Stimulated activated naive B cell treated with anti-CD40 and anti-IgM and Interleukin-4, amounts not matched to agents 10 μg/mL and 1 μg/mL and 100 μg/mL, for 72 hours (primary cell): ENCODE measurements around the gene SH3RF3.

ENCODE experiments used
- ATAC-seq, 2 donors: fragments of 150-1000 bp; cut with Tn5 transposase; replicated peaks; 2 replicates each; pipeline ENCODE4 v1.10.0; 2021; ENCODE audit warnings: moderate library complexity in 1 of 2
- DNase-seq: peaks from one replicate; pipeline ENCODE4 v3.0.0; 2021
- H3K27ac Mint-ChIP-seq: one replicate; pipeline ENCODE4 v1.8.0; 2022; ENCODE audit warnings: mild to moderate bottlenecking, mixed read lengths
- H3K27me3 Mint-ChIP-seq, 2 donors: one replicate each; pipeline ENCODE4 v1.8.0; 2022; ENCODE audit warnings: mixed read lengths in 2 of 2
- H3K36me3 Mint-ChIP-seq, 2 donors: one replicate each; pipeline ENCODE4 v1.8.0; 2022; ENCODE audit warnings: mixed read lengths in 2 of 2, mild to moderate bottlenecking in 1 of 2
- H3K4me1 Mint-ChIP-seq, 2 donors: one replicate each; pipeline ENCODE4 v1.8.0; 2022; ENCODE audit warnings: mixed read lengths in 2 of 2, mild to moderate bottlenecking in 1 of 2
- H3K4me3 Mint-ChIP-seq, 2 donors: one replicate each; pipeline ENCODE4 v1.8.0; 2022; ENCODE audit warnings: mild to moderate bottlenecking in 2 of 2, mixed read lengths in 2 of 2, moderate library complexity in 1 of 2
- H3K9me3 Mint-ChIP-seq, 2 donors: one replicate each; pipeline ENCODE4 v1.8.0; 2022; ENCODE audit warnings: mixed read lengths in 2 of 2, mild to moderate bottlenecking in 1 of 2

SH3RF3 gene

DNA sequence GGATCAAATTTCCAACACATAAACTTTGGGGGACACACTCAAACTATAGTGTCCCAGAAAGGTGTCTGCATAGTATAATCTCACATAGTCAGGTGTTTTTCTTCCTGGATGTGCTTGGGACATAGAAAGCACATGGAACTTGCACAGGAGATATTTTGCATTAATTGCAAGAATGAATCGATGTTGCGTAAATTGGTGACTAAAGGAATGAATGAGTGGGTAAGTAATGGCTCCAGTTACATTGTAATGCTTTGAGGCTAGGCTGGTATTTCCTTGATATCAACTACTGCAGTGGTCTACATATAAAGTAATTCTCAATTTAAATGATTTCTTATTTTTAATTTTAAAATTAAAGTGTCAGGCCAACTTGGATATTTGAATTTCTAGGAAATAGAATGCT, 53.4 kb downstream of the SH3RF3 start:
- no peaks in the 10 kb centered on the region for H3K27me3 Mint-ChIP-seq
- H3K4me1 Mint-ChIP-seq, result no peaks in the 10 kb centered on the region
- H3K4me3 Mint-ChIP-seq, result no peak overlapping the region
- H3K36me3 Mint-ChIP-seq, result peaks cover 7 to 10% of the 10 kb centered on the region in 2 donors
- H3K9me3 Mint-ChIP-seq, result peaks cover 13 to 19% of the 10 kb centered on the region in 2 donors
- ATAC-seq (no peak), DNase-seq (no peak)
- no peak overlapping the region for H3K27ac Mint-ChIP-seq

DNA sequence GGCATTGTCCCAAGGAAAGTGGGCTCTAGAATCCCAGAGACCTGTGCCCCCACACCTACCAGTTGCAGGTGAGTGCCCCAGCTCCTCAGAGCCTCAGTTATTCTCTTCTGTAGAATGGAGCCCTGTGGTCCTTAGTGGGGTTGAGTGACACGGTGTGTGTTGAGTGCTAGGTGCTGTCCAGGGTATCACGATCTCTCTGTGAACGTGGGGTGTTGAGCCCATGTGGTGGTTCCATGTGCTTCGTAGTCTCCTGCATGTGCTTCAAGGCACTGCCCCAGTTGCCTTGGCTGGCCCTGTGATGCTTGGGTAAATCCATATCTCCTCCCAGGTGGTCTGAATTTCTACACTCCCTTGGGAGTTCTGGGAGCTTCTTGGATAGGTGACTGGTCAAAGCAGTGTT, 54.9 kb downstream of the SH3RF3 start:
- ATAC-seq (no peak), DNase-seq (no peak)
- no peaks in the 10 kb centered on the region for H3K4me1 Mint-ChIP-seq
- no peaks in the 10 kb centered on the region for H3K27me3 Mint-ChIP-seq
- H3K9me3 Mint-ChIP-seq, result peaks cover 13 to 19% of the 10 kb centered on the region in 2 donors
- H3K4me3 Mint-ChIP-seq, result no peak overlapping the region
- H3K36me3 Mint-ChIP-seq, result peaks cover 7 to 10% of the 10 kb centered on the region in 2 donors
- H3K27ac Mint-ChIP-seq, result no peak overlapping the region

DNA sequence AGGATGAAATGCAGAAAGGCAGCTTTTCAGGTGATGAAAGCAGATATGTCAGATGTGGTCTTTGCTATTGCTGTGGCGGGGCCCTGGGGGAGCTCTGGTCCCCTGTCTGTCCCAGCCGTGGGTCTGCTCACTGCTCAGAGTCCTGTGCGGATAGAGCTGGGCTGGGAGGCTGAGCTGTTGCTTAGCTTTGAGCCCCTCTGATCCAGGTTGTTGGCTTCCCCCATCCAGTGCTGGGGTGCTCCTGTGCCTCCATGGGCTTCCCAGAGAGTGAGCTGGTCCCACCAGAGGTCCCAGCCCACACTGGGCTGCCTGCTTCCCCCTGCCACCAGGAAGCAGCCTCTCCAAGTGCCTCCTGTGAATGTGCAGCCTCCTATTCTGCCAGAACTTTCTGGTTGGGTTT, 55.4 kb downstream of the SH3RF3 start:
- Mint-ChIP-seq H3K27ac (no peak overlapping the region), H3K36me3 (peaks cover 7 to 8% of the 10 kb centered on the region in 2 donors), H3K9me3 (peaks cover 13 to 18% of the 10 kb centered on the region in 2 donors), H3K4me3 (no peak overlapping the region), H3K4me1 (no peaks in the 10 kb centered on the region), H3K27me3 (no peaks in the 10 kb centered on the region)
- no peak for ATAC-seq
- no peak for DNase-seq

DNA sequence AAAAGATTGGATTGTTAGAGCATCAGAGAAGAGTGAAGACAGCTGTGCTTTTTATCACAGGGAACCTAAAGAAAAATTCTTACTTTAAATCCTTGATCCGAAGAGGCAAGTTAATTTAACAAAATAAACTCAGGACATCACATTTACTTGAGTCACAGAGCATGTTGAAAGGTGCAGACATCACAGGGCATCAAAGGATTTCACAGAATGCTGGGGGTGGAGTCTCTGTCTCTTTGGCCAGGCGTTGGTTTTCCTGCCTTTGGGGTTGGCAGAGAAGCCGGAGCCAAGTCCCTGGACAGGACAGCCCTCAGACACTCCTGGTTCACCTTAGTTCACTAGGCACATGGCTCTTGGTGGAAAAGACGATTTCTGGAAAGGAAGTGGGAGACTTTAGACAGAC, 56.3 kb downstream of the SH3RF3 start:
- Mint-ChIP-seq H3K27me3 (no peaks in the 10 kb centered on the region), H3K27ac (no peak overlapping the region), H3K4me1 (no peaks in the 10 kb centered on the region), H3K36me3 (peaks cover 3% of the 10 kb centered on the region in 2 donors), H3K4me3 (no peak overlapping the region), H3K9me3 (peaks cover 9 to 10% of the 10 kb centered on the region in 2 donors)
- DNase-seq (no peak), ATAC-seq (no peak)

DNA sequence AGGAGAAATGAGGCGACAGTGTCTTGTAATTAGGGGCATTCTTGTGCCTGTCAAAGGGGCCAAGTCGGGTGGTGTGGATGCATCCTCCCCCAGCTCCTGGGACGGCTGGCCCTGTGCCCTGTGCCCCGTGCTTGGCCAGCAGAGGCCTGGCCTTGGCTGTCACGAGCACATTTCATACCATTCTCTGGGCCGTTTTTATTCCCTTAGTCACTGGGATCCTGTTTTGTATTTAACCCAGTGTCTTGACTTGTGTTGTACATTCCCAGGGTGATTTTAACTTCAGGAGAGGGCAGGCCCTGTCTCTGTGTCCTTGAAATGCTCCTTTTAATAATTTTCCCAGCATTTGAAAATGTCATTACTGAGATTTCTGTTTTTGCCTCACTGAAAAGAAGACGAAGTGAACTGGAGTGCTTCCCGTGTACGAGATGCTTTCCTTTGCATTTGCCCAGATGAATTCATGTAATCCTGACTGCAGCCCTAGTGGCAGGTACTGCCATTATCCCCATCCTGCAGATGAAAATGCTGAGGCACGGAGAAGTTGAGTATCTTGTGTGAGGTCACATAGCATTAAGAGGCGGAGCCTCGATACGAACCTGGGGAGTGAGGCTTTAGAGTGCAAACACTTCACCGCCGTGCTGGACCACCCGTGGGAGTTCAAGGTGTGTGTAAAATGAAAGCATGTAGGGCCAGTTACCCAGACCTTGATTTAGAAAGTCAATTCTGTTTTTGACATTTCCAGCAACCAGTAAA, 57.0 kb downstream of the SH3RF3 start:
- H3K36me3 Mint-ChIP-seq, result peaks cover 3% of the 10 kb centered on the region in 2 donors

DNA sequence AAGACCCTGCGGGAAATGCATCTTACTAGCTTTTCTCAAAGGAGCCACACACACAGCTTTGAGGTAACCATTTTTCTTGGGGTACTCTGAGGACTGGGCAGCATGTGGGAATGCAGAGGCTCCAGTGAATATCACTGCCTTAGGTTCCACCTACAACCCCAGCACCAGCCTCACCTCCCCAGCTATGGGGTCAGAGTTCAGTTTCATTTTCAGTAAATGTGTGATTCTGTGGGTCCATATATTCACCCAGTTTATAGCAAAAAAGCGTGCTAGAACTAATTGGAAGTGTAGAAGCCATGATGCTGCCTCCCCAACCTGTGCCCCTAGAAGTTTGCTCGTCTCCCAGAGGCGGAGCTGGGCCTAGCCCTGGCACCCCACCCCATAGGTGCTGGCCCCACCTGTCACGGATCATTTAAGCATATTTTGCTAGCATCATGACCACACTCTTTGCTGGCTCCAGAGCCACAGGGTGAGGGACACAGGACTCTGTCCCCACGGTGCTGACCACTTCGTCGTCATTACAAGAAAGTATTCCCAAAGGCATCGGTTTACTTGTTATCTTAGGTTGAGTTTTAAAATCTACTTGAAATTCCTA, 57.7 kb downstream of the SH3RF3 start:
- Mint-ChIP-seq H3K27ac (no peak overlapping the region), H3K9me3 (peaks cover under 1% of the 10 kb centered on the region in 2 donors), H3K36me3 (peaks cover 0 to under 1% of the 10 kb centered on the region in 2 donors), H3K4me1 (no peaks in the 10 kb centered on the region), H3K27me3 (peaks cover 0 to 4% of the 10 kb centered on the region in 2 donors), H3K4me3 (no peak overlapping the region)
- ATAC-seq (no peak), DNase-seq (no peak)

More for the DNA sequence above, 57.0 kb downstream of the SH3RF3 start:
- Mint-ChIP-seq H3K27me3 (peaks cover 0 to 2% of the 10 kb centered on the region in 2 donors), H3K9me3 (peaks cover 4 to 5% of the 10 kb centered on the region in 2 donors), H3K27ac (no peak overlapping the region), H3K4me1 (no peaks in the 10 kb centered on the region), H3K4me3 (no peak overlapping the region)
- ATAC-seq, result no peak
- DNase-seq, result no peak

DNA sequence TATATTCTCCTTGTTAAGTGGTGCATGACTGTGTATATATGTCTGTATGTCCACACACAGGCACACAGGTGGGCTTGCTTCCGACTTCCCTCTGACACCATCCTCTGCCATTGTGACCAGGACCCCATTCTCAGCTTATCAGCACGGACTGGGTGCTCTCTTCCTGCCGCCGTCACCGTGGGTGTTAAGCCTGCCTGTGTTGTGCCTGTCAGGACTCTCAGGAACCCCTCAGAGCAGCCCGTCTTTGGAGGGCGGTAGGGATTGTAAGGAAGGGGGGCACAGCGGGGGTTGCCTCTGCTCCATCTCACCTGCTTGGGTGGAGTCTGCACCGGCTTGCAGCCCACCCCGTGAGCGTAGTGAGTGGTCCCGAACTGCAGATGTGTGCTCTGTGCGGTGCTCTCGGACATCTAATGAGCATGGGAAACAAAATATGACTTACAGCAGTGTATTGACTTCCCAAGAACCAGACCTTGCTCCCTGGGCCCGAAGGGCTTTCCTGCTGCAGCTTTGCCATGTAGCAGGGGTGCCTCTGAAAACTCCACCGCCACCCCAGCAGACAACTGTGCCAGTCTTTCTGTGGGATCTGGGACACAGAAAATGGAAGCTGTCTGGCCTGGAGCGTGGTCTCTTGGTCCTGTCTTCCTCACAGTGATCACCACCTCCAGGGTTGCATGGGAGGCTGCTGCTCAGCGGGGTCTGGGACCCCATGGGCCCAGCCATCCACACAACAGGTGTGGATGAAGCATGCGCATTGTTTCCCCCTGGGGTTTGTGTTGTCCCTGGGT, 58.9 kb downstream of the SH3RF3 start:
- Mint-ChIP-seq H3K27me3 (peaks cover 0 to 4% of the 10 kb centered on the region in 2 donors), H3K36me3 (no peaks in the 10 kb centered on the region), H3K9me3 (no peaks in the 10 kb centered on the region), H3K4me3 (no peak overlapping the region), H3K27ac (no peak overlapping the region), H3K4me1 (no peaks in the 10 kb centered on the region)
- ATAC-seq (no peak), DNase-seq (no peak)

DNA sequence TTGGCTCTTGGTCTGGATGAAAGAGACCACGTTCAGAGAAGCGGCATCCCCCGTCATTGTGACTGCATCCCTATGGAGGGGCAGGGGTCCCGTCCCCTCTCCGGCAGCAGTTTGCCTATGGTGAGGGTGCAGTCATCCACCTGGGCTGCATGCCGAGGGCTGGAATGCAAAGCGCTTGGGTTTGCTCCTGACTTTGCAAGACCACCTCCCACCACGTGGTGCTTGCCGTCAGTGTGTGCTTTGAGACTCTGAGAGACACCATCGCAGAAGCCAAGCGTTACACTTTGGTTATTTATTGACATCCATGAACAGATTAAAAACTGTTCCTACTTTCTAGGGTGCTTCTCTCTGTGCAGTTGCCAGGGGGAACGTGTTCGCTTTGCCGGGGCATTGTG, 59.5 kb downstream of the SH3RF3 start:
- no peak overlapping the region for H3K4me3 Mint-ChIP-seq

DNA sequence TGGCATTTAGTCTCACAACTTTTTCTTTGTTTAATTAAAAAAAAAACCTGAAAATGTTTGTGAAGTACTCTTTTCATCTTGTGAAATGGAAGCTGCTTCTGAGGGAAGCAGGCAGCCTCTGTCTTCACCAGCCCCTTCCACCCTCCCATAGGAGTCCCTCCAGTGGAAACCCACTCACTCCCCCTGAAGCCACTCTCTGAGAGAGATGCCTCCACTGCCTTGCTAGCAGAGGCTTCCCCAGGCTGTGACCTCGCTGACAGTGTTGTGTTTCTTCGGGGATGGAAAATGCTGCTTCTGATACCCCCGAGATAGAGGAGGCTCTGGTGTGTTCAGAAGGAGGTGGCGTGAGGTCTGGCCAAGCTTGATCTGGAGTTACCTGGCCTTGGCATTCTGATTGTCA, 59.9 kb downstream of the SH3RF3 start:
- ATAC-seq, result no peak
- Mint-ChIP-seq H3K9me3 (no peaks in the 10 kb centered on the region), H3K4me1 (peaks cover 0 to 5% of the 10 kb centered on the region in 2 donors), H3K27ac (no peak overlapping the region), H3K4me3 (no peak overlapping the region), H3K27me3 (peaks cover 0 to 4% of the 10 kb centered on the region in 2 donors), H3K36me3 (no peaks in the 10 kb centered on the region)
- no peak for DNase-seq

More for the DNA sequence above, 59.5 kb downstream of the SH3RF3 start:
- no peak overlapping the region for H3K27ac Mint-ChIP-seq
- H3K9me3 Mint-ChIP-seq, result no peaks in the 10 kb centered on the region
- no peak for ATAC-seq
- no peaks in the 10 kb centered on the region for H3K36me3 Mint-ChIP-seq
- no peak for DNase-seq
- H3K4me1 Mint-ChIP-seq, result peaks cover 0 to under 1% of the 10 kb centered on the region in 2 donors
- peaks cover 0 to 4% of the 10 kb centered on the region in 2 donors for H3K27me3 Mint-ChIP-seq

DNA sequence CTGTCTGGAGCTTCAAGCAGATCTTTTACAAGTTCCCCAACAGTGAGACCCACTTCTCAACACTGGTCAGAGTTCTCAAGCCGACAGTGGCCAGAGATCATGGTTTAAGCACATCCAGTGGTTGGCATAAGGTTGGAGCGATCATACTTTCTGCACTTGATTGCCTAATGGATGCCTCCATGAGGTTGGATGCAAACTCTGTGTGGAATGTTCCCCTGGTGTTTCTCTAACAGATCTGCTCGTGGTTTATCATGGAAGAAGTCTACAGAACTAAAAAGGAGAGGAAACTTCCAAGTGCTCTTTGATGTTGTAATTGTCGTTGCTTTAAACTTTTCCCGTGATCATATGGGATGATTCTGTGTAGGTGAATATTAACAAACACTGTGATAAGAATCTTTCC, 60.7 kb downstream of the SH3RF3 start:
- Mint-ChIP-seq H3K36me3 (no peaks in the 10 kb centered on the region), H3K27me3 (peaks cover 0 to 4% of the 10 kb centered on the region in 2 donors), H3K27ac (no peak overlapping the region), H3K4me1 (peaks cover 6 to 13% of the 10 kb centered on the region in 2 donors), H3K4me3 (no peak overlapping the region), H3K9me3 (no peaks in the 10 kb centered on the region)
- ATAC-seq (no peak), DNase-seq (no peak)

DNA sequence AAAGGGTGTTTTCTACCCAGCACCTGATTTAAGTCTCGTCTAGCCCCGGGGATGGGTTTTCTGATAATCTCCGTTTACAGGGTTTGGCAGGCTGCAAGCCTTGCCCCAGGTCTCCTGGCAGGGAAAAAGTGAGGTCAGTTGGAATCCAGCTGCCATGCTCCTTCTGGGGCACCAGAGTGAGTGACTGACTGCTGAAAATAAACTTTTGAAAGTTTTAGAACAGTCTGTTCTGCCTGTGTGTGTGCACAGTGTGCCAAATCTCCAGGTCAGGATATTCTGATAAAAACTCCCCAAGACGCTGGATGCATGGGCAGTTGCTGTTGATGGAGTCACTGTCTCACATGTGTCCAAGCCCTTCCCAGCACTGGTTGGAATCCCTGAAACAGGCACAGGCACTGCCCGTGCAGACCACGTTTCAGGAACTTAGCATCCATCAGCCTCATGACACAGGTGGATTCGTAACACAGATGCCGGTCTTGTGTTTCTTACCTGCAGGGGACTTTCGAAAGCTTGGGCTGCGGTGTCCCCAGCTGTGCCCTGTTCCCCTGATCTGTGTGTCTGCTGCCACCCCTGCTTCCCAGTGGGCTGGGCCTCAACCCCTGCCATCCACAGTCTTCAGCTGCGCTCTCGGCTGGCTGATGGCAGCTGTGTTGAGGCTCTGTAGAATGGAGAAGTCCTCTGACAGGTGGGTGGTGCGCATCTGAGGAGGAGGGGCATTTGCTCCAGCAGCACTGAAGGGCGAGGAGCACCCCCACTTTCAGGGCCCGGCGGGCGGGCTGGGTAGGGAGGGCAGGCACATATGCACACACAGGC, 65.0 kb downstream of the SH3RF3 start:
- peaks cover 15 to 24% of the 10 kb centered on the region in 2 donors for H3K4me1 Mint-ChIP-seq
- no peak overlapping the region for H3K4me3 Mint-ChIP-seq
- H3K27ac Mint-ChIP-seq, result no peak overlapping the region
- peaks cover 0 to 4% of the 10 kb centered on the region in 2 donors for H3K27me3 Mint-ChIP-seq
- DNase-seq, result no peak
- no peaks in the 10 kb centered on the region for H3K9me3 Mint-ChIP-seq
- H3K36me3 Mint-ChIP-seq, result no peaks in the 10 kb centered on the region
- peak; percentile 86 to 91 for ATAC-seq

DNA sequence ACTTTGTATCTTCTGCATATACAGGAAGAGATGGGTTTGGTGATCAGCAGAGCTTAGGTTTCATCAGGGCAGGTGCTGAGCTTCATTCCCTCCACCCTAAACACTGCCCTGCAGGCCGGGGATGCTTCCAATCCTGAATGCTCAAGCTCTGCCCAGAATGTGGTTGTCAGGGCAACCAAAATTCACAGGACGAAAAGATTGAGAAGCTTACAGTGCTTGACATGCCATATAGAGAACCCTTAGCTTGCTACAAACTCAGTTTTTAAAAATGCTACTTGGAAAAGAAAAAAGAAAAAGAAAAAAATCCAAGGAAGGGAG, 65.6 kb downstream of the SH3RF3 start:
- Mint-ChIP-seq H3K36me3 (no peaks in the 10 kb centered on the region), H3K9me3 (no peaks in the 10 kb centered on the region), H3K27ac (no peak overlapping the region), H3K4me3 (no peak overlapping the region), H3K27me3 (peaks cover 0 to 4% of the 10 kb centered on the region in 2 donors), H3K4me1 (peaks cover 15 to 24% of the 10 kb centered on the region in 2 donors)
- ATAC-seq (no peak), DNase-seq (no peak)

DNA sequence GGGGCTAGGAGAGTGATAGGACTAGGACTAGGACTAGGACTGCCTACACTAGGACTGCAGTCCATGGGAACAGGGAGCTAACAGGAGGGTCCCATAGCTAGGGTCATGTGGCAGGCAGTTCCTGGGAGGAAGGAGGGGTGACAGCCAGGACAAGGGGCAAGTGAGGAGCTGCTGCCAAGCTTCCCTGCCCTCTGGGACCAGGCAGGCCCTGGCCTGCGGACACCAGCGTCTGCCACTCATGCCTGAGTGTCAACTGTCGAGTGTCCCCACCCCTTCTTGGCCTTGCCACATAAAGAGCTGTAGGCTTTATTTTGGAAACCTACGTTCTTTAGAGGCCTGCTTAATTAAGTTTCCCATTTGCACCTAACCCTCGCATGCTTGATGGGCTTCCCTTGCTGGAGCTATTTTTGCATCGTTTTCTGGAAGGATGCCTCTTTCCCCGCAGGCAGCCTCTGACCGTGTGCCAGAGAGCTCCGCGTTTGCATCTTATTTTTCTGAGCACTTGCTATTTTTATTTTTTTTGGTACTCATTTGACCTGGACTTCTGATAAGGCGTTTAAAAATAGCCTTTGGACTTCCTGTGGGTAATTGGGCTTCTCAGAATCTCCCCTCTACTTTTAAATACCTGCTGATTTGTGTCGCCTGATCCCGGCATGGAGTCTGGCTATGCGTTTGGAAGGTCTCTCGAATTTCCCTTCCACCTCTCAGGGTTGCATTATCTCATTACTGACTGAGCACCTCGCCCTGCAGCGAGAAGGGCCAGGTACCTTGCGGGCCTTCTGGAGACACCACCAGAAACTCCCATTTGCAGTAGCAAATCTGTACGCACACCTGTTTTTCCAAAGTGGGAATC, 66.4 kb downstream of the SH3RF3 start:
- Mint-ChIP-seq H3K36me3 (no peaks in the 10 kb centered on the region), H3K9me3 (no peaks in the 10 kb centered on the region), H3K4me1 (peaks cover 15 to 24% of the 10 kb centered on the region in 2 donors), H3K27me3 (peaks cover 0 to 4% of the 10 kb centered on the region in 2 donors), H3K4me3 (no peak overlapping the region), H3K27ac (no peak overlapping the region)
- ATAC-seq, result no peak
- no peak for DNase-seq
